ENCODE data around the gene CRYBB3.
"Not testable (repeated sequence)": the region's sequence is repeated elsewhere in the genome, so short reads cannot be mapped to it uniquely, and the experiment has no call there.

The CRYBB3 gene

DNA sequence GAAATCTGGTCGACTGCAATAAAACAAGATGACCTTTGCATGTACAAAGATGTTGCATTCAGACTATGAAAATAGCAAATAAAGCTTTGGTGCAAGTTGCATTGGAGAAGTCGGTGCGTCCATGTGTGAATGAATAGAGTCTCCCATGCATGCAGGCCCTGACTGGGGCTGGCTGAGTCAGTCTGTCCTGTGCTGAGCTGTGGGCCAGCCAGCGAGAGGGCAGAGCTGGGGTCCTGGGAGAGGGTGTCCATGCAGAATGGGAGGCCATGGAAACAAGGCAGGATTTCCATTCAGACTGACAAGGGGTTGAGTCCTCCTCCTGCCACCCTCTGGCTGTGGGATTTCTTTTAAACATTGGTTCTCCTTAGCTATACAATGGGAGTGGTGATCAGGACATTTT lies 2.3 kb upstream of the CRYBB3 start:
- DNase-seq (ENCODE audit: low read depth): no peak
- TF ChIP-seq, protein P1, sequence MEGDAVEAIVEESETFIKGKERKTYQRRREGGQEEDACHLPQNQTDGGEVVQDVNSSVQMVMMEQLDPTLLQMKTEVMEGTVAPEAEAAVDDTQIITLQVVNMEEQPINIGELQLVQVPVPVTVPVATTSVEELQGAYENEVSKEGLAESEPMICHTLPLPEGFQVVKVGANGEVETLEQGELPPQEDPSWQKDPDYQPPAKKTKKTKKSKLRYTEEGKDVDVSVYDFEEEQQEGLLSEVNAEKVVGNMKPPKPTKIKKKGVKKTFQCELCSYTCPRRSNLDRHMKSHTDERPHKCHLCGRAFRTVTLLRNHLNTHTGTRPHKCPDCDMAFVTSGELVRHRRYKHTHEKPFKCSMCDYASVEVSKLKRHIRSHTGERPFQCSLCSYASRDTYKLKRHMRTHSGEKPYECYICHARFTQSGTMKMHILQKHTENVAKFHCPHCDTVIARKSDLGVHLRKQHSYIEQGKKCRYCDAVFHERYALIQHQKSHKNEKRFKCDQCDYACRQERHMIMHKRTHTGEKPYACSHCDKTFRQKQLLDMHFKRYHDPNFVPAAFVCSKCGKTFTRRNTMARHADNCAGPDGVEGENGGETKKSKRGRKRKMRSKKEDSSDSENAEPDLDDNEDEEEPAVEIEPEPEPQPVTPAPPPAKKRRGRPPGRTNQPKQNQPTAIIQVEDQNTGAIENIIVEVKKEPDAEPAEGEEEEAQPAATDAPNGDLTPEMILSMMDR (IDR thresholded peaks at IDR 0.05; ENCODE audit: insufficient read depth, low read depth, low read length, missing control alignments): no peak
- H3K4me3 ChIP-seq (ENCODE audit: low read length): no peak overlapping the region

DNA sequence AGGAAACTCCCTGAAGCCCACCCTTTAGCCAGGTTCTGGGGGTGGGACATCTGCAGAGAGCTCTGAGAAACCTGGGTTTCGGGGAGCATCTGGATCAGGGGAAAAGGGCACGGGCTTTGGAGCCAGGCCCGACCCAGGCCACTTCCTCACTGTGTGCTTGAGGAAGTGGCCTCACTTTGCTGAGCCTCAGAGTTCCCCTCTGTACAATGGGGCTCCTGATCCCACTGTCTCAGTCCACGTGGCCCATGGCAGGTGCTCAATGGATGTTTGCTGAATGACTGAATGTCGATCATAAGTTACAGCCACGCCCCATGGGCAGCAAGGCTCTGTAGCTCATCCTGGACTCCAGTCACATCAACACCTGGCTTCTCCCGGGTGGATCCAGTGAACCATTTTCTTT lies 1.3 kb downstream of the CRYBB3 start:
- H3K4me3 ChIP-seq (ENCODE audit: low read length): no peak overlapping the region
- DNase-seq (ENCODE audit: low read depth): no peak
- TF ChIP-seq, protein P1 (IDR thresholded peaks at IDR 0.05; ENCODE audit: insufficient read depth, low read depth, low read length, missing control alignments): no peak

GRCh38 chr22:25201557-25202273 lies 2.1 kb downstream of the CRYBB3 start:
- no peak overlapping the region for H3K4me3 ChIP-seq (ENCODE audit: low read length)
- TF ChIP-seq, protein P1 (IDR thresholded peaks at IDR 0.05; ENCODE audit: insufficient read depth, low read depth, low read length, missing control alignments): no peak
- DNase-seq (ENCODE audit: low read depth): no peak

DNA sequence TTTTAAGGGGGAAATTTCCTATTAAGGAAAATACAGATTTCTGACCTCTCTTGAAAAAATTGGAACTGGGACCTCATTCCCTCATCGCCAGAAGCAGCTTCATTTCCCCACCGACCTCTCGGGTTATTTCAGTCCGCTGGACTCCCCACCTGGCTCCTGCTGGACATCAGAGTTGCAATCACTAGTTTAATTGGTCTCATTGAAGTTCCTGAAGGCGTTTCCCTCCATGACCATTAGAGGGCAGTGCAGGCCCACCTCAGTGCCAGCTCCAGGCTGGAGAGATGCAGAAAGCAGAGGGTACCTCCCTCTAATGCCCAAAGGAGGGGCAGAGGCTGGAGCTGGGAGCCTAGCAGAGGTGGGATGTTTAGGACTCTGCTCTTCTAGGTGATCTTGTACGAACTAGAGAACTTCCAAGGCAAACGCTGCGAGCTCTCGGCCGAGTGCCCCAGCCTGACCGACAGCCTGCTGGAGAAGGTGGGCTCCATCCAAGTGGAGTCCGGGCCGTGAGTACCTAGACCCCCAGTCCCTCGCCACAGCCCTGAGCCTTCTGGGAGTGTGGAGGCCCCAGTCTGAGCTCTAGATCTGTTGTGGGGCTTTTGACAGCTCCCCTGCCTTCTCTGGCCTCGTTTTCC lies 2.7 kb downstream of the CRYBB3 start:
- peak; percentile 60 for DNase-seq (ENCODE audit: low read depth)
- TF ChIP-seq, protein P1 (IDR thresholded peaks at IDR 0.05; ENCODE audit: insufficient read depth, low read depth, low read length, missing control alignments): peak; percentile 87
- no peak overlapping the region for H3K4me3 ChIP-seq (ENCODE audit: low read length)

DNA sequence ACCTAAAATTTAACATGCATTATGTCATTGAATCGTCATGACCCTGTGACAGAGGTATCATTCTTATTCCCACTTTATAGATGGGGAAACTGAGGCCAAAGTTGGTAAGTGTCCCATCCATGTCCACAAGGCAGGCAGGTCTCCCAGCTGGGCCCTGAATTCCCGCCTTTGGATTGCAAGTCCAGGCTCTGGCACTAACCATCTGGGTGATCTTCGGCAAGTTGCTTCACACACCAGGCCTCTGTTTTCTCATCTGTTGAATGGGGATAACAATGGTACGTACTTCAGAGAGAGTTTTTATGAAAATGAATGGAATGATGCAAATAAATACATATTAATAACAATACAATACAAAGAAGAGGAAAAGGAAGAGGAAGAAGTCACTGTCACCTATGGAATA lies 3.4 kb downstream of the CRYBB3 start:
- TF ChIP-seq, protein P1 (IDR thresholded peaks at IDR 0.05; ENCODE audit: insufficient read depth, low read depth, low read length, missing control alignments): no peak
- no peak overlapping the region for H3K4me3 ChIP-seq (ENCODE audit: low read length)
- no peak for DNase-seq (ENCODE audit: low read depth)

GRCh38 chr22:25204547-25204946 lies 4.9 kb downstream of the CRYBB3 start:
- not testable (repeated sequence) for DNase-seq (ENCODE audit: low read depth); H3K4me3 ChIP-seq (ENCODE audit: low read length)

- no peak overlapping the region for H3K4me3 ChIP-seq (ENCODE audit: low read length)
- DNase-seq (ENCODE audit: low read depth): no peak
- TF ChIP-seq, protein P1 (IDR thresholded peaks at IDR 0.05; ENCODE audit: insufficient read depth, low read depth, low read length, missing control alignments): no peak
These were observed 6.2 kb downstream of the CRYBB3 start for GRCh38 chr22:25205847-25206246.
